OCI-LY3 (cell line): ENCODE measurements around the gene DOK4.

Experiments
- CTCF ChIP-seq: fragments of 200-600, 300-600 bp; sonication (generic); IDR thresholded peaks from 2 replicates; pipeline ENCODE4 v1.5.1; 2014; ENCODE audit warnings: antibody characterized with exemption, low read length, low read depth
- EZH2phosphoT487 ChIP-seq: fragments of 200-600 bp; shearing (Covaris generic); IDR thresholded peaks from 2 replicates; pipeline ENCODE4 v1.6.1; 2018; ENCODE audit warnings: antibody characterized with exemption, mixed run types, low read depth

- no peak for TF ChIP-seq CTCF
- TF ChIP-seq EZH2phosphoT487 = no peak
These were observed at the start of gene DOK4 for GRCh38 chr16:57485916-57486857.
